HG03521 (cell line): ENCODE data around the gene UBE2K.
"Not testable (repeated sequence)": the region's sequence is repeated elsewhere in the genome, so short reads cannot be mapped to it uniquely, and the experiment has no call there.

Experiments used
- ATAC-seq: cut with Tn5 transposase; IDR thresholded peaks from one replicate; pipeline ENCODE4 v1.9.1; 2021; ENCODE audit warnings: mild to moderate bottlenecking, moderate library complexity; ENCODE audit not compliant: unreplicated experiment

UBE2K gene

DNA sequence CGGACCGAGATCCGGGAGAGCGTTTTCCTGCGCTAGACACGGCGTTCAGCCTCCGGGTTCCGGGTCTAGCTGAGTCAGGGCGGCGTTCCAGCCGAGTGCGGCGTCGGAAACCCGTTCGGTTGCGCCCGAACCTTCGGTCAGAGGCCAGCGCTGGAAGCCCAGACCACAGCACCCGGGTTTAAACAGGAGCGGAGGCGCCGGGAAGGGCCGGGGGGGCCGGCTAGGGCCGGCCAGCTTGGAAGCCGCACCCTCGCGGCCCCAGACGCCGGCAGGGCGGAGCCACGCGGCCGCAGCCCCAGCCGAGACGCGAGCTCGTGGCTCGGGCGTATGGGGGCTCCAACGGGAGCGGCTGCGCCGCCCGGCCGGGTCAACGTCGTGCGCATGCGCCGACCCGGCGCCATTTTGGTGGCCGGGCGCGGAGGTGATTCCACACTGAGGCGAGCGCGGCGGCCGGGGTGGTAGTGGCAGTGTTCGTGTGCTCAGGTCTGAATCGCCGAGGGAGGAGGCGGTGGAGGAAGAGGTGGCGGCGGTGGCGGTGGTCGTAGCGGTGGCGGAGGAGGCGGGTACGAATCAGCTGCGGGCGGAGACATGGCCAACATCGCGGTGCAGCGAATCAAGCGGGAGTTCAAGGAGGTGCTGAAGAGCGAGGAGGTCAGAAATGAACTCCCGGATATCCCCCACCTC lies at the start of gene UBE2K:
Gene UBE2K, plus strand, starts transcription at position 397 of the 684 bp plus-strand sequence. Its CDS starts 192 bp downstream, at position 589.
- peak; percentile 88 for ATAC-seq

- ATAC-seq, result no peak
Observed at GRCh38 chr4:39648213-39648612, 49.7 kb upstream of the UBE2K start.

DNA sequence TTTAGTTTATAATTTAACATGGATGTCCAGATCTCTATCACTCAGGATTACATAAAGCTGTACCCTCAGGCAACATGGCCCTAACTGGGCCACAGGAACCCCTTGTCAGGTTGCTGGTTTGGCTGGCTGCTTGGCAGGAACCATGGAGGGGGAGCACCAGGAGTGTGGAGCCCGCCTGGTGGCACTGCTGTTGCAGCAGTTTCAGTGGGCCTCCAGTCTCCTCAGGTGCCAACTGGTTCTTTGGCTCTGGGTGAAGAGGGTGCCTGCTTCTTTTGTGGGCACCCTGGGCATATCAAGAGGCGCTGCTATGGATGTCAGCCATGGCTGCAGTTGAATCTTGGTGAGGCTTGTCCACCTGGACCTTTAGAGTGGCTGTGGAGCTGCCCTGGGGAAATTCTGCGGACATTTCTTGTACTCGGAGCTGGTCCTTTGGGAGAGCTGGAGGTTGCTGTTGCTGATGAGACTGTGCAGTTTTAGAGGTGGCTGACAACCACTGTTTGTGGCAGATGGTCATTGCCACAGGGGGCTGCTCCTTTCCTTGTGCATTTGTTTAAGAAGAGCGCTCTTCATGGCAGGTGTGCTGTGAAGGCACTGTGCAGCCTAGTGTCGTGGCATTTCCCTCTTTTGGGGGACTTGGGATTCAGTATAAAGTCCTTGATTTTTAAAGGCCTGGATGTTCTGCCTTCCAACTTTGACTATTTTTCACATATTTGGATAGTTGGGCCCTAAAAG lies 48.9 kb upstream of the UBE2K start:
- ATAC-seq, result no peak

DNA sequence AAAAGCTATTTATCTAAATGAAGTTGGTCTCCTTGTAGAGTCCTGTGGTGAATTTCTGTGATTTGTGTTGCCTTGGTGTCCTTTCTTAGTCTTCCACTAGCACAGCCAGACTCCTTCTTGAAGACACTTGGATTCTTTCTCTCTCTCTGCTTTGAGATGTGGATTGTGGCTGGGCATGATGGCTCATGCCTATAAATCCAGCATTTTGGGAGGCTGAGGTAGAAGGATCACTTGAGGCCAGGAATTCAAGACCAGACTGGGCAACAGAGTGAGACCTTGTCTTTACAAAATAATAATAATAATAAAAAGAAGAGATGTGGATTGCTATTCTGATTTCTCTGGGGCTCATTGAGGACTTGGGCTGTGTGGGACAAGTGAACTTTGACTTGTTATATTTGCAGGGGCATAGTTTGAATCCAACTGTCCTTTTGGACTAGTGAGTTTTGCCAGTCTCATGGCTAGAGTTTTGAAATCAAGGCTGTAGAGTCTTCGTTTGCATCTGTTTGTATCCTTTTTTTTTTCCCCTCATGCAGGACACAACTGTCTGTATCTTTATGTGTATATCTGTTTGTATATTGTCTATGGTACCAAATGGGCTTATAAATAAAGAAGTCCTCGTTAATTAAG lies 48.2 kb upstream of the UBE2K start:
- ATAC-seq, result no peak

DNA sequence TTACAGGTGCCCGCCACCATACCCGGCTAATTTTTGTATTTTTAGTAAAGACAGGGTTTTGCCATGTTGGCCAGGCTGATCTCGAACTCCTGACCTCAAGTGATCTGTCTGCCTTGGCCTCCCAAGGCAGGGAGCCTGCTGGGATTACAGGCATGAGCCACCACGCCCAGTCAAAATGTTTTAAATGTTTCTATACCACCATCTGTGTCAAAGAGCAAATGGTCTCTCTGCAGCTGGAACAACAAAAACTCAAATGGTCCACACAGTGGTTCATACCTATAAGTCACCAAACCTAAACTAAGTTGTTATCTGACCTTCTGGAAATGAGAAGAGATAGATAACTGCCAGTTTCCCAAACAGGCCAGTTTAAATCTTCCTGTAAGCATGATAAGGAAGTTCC lies 46.4 kb upstream of the UBE2K start:
- ATAC-seq, result not testable (repeated sequence)

DNA sequence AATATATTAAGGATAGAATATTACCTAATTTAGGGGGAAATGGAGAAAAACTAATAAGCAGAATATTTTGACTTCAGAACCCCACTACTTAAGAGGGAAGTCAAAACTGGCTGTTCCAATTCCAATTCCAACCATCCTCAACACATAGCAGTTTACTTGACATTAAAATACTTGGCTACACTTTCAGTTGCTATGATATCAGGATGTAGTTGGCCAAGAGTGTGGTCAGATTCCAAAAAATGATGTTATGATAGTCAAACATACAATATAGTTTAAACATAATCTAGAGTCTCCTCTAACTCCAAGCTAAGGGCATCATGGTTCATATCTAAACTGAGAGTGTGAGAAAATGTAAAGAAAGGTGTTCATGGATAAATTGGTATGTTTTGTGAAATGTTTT lies 42.7 kb upstream of the UBE2K start:
- no peak for ATAC-seq

- no peak for ATAC-seq
Observed at GRCh38 chr4:39655876-39656275, 42.1 kb upstream of the UBE2K start.

- ATAC-seq, result not testable (repeated sequence)
Observed at GRCh38 chr4:39656638-39657037, 41.3 kb upstream of the UBE2K start.

- ATAC-seq, result peak; percentile 52
Observed at GRCh38 chr4:39657465-39657864, 40.5 kb upstream of the UBE2K start.

GRCh38 chr4:39658756-39659155 lies 39.2 kb upstream of the UBE2K start:
- no peak for ATAC-seq

DNA sequence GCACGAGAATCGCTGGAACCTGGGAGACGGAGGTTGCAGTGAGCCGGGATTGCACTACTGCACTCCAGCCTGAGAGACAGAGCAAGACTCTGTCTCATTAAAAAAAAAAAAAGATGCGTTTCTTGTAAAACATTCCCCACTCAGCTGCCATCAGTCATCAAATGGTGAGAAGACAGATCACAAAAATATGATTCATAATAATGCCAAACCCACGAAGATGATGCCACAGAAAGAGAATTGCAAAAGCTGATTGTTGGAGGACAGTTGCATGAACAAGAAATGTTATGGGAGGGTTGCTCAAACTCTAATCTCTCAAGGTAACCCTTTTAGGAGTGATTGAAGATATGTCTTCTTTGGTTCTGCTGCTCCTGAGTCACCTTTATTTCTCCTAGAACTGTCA lies 37.9 kb upstream of the UBE2K start:
- ATAC-seq, result no peak

DNA sequence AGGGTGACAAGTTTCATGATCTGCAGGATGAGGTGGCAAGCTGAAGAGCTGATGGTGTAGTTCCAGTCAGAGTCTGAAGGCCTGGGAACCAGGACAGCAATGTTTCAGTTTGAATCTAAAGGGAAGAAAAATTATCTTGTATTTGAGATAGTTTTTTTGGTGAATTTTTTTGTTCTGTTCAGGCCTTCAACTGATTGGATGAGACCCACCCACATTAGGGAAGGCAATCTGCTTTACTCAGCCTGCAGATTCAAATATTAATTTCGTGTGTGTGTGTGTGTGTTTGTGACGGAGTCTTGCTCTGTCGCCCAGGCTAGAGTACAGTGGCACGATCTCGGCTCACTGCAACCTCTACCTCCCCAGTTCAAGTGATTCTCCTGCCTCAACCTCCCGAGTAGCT lies 37.2 kb upstream of the UBE2K start:
- ATAC-seq, result no peak

DNA sequence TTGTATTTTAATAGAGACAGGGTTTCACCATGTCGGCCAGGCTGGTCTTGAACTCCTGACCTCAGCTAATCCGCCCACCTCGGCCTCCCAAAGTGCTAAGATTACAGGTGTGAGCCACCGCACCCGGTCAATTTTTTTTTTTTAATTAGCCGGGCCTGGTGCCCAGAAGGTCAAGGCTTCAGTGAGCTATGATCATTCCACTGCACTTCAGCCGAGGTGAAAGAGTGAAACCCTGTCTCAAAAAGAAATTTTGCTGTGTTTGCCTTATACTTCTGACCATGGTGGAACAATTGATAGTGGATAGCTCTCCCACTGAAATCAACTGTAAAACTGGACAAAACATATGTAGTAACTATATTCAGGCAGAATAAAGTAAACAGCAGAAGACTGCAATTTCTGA lies 35.3 kb upstream of the UBE2K start:
- no peak for ATAC-seq

GRCh38 chr4:39664828-39665731 lies 32.9 kb upstream of the UBE2K start:
- no peak for ATAC-seq

GRCh38 chr4:39667706-39668105 lies 30.2 kb upstream of the UBE2K start:
- no peak for ATAC-seq

GRCh38 chr4:39668887-39669286 lies 29.0 kb upstream of the UBE2K start:
- ATAC-seq, result no peak

GRCh38 chr4:39670296-39670695 lies 27.6 kb upstream of the UBE2K start:
- ATAC-seq, result not testable (repeated sequence)

- not testable (repeated sequence) for ATAC-seq
Observed at GRCh38 chr4:39675681-39676080, 22.3 kb upstream of the UBE2K start.

GRCh38 chr4:39681003-39681402 lies 16.9 kb upstream of the UBE2K start:
- ATAC-seq, result not testable (repeated sequence)

DNA sequence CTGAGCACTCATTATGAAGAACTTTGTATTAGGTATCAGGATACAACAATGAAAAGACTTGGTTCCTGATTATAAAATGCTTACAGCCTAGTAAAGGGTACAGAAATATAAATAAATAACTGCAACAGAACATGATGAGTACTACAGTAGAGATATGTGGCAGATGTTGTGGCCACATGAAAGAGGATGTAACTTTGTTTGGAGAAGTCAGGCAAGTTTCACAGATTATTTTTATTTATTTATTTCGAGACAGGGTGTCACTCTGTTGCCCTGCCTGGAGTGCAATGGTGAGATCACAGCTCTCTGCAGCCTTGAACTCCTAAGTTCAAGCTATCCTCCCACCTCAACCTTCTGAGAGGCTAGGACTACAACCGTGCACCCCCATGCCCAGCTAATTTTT lies 15.8 kb upstream of the UBE2K start:
- ATAC-seq, result peak; percentile 76

DNA sequence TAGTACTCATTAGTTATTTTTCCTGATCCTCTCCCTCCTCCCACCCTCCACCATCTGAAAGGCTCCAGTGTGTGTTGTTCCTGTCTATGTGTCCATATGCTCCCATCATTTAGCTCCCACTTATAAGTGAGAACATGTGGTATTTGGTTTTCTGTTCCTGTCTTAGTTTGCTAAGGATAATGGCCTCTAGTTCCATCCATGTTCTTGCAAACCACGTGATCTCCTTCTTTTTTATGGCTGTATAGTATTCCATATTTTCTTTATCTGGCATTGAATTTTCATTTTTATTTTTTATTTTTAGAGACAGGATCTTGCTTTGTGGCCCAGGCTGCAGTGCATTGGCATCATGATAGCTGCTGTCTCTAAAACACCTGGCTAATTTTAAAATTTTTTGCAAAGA lies 11.9 kb upstream of the UBE2K start:
- ATAC-seq, result no peak
